ENCODE measurements around the gene PPP2R5E.
A peak's percentile ranks its signal among the peaks of the same experiment; 100 is the strongest.
"Not testable (repeated sequence)": the region's sequence is repeated elsewhere in the genome, so short reads cannot be mapped to it uniquely, and the experiment has no call there.

PPP2R5E gene

DNA sequence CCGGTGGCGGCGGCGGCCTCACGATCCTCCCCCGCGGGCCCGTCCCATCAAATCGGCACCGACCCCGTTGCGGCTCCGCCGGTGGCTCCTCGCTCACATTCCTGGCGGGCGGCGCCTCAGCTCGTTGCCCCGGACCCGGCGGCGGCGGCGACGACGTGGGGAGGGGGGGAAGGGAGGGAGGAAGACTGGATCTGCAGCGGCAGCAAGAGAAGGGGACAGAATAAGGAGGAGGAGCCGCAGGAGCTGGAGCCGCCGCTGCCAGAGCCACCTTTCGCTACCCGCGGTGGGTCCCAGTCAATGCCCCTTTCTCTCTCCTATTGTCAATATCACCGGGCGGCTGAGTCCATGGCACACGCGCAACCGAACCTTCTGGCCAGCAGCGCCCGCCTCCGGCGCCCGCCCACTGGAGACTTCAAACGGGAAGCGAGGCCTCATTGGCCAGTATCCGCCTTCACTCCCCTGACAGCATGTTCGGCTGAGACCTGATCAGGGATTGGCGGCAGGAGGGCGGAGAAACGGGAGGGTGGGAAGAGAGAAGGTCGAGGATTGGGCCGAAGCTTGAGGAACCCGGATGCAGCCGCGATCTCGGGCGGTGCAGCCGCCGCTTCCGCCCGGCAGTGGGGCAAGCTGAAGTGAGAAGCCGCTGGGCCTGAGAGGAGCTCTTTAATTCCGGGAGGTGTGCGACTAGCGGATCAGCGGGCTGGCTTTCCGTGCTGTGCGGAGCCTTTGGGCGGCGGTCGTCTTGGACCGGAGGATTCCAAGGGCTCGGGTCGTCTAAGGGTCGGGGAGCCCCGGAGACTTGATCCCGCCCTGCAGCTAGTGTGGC is at the start of gene PPP2R5E:
TSS of gene PPP2R5E (minus strand) at position 378 of the 826 bp plus-strand sequence. CDS start 3,692 bp downstream, outside the sequence.
- peak; percentile 89 to 96 for DNase-seq (ENCODE audit: low read depth in 2 of 2, low spot score in 1 of 2)

- not testable (repeated sequence) for DNase-seq (ENCODE audit: low read depth in 2 of 2, low spot score in 1 of 2)
These were observed 39.9 kb upstream of the PPP2R5E start for GRCh38 chr14:63583046-63583445.

DNA sequence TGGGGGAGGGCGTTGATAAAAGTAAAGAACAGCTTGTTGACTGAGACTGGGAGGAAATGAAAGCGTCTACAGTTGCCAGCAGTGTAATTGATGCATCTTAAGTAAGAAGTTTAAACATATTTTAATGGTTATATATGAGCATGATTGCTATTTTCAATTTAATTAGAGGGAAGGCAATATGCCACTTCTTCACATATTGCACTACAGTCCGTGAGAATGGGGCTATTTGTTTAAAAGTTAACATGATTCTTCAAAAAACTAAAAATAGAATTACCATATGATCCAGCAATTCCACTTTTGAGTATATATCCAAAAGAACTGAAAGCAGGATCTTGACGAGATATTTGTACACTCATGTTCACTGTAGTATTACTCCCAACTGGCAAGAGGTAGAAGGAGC is 38.3 kb upstream of the PPP2R5E start:
- no peak for DNase-seq (ENCODE audit: low read depth in 2 of 2, low spot score in 1 of 2)

DNA sequence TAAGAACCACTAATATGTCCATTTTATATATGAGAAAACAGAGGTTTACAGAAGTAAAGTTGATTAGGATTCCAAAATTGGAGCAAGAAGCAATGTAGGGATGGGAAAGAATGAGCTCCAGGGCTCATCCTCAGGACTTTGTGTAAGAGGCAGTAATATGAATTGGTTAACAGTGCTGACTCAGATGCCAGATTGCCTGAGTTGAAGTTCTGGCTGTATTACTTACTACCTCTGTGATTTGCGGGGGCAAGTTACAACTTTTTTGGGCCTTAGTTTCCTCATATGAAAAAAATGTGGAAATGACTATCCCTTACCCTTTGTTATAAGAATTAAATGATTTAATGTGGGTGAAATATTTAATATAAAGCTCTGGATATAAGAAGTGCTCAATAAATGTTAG is 35.1 kb upstream of the PPP2R5E start:
- no peak for DNase-seq (ENCODE audit: low read depth in 2 of 2, low spot score in 1 of 2)

GRCh38 chr14:63573581-63573980 is 30.4 kb upstream of the PPP2R5E start:
- DNase-seq (ENCODE audit: low read depth in 2 of 2, low spot score in 1 of 2), result no peak

DNA sequence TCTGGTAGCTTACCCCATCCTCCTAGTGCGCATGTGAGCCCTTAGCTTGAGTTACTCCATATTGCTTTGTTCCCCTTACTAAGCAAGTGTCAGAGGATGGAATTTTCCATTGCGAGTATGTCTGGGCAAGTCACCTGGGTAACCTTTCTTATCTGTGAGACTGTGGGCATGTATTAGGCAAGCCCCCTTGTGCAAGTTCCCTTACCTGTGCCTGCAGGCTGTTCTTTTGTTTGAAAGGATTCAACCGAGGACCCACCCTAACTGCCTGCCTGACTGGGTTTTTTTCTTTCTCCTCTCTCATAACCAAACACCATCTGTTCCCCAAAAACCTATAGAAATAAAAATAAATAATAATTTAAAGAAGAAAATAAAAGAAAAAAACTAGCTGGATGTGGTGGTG is 22.3 kb upstream of the PPP2R5E start:
- no peak for DNase-seq (ENCODE audit: low read depth in 2 of 2, low spot score in 1 of 2)

GRCh38 chr14:63564318-63564717 is 21.1 kb upstream of the PPP2R5E start:
- DNase-seq (ENCODE audit: low read depth in 2 of 2, low spot score in 1 of 2), result no peak

DNA sequence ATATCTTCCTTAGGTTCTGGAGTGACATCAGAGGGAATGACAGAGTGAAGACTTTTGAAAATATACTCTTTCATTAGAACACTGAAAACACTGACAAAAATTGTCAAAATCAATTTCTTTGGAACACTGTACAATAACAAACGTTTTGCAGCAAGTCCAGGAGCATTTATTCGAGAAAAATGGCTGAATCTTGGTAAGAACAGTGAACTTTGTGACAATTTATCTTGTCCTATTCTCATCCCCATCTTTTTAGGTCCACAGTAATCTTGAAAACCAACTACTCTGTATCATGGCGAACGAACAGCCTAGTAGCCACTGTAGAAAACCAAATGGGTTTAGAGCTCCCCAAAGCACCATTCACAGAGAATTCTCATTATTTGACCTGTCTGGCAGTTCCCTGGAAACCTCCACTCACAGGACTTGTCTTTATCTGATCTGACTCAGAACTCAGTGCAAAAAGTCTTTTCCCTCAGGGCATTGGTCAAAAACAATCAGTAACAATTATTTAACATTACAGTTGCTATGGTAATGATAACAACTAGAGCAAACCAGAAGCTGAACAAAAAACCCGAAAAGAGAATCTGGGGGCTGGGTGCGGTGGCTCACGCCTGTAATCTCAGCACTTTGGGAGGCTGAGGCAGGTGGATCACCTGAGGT is 20.3 kb upstream of the PPP2R5E start:
- no peak for DNase-seq (ENCODE audit: low read depth in 2 of 2, low spot score in 1 of 2)

- no peak for DNase-seq (ENCODE audit: low read depth in 2 of 2, low spot score in 1 of 2)
These were observed 19.2 kb upstream of the PPP2R5E start for GRCh38 chr14:63562405-63562804.

DNA sequence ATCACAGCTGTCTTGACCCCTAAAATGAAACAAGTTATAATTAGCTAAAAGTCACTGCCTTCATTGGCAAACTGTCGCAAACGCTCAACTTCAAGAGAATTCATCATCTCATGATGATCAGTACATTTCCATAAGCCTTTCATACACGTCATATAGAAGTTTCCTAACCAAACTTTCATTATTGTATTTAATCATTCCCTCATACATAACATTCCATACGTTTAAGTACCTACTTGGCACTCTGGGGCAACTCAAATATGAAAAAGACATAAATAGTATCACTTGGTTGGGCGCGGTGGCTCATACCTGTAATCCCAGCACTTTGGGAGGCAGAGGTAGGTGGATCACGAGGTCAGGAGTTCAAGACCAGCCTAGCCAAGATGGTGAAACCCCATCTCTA is 12.4 kb upstream of the PPP2R5E start:
- no peak for DNase-seq (ENCODE audit: low read depth in 2 of 2, low spot score in 1 of 2)

DNA sequence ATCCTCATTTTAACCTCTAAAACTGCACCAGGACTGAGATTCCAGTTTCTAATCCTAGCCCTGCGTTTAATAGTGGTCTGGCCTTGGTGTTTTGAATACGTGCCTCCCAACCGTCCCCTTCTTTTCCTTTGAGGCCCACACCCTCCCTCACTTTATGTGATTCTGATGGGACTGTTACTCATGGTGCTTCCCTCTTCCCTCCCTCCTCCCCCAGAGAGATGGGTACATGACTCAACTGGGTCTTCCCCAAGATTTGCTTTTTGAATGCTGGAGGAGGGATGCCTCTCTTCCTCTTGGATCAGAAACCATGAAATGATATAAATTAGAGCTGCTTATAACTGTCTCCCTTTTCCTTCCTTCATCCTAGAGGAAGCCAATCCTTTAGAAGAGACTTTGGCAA is 8.2 kb upstream of the PPP2R5E start:
- no peak for DNase-seq (ENCODE audit: low read depth in 2 of 2, low spot score in 1 of 2)

- DNase-seq (ENCODE audit: low read depth in 2 of 2, low spot score in 1 of 2), result no peak
These were observed 4.7 kb upstream of the PPP2R5E start for GRCh38 chr14:63547798-63548335.

- DNase-seq (ENCODE audit: low read depth in 2 of 2, low spot score in 1 of 2), result no peak
These were observed 2.3 kb upstream of the PPP2R5E start for GRCh38 chr14:63545431-63545830.

GRCh38 chr14:63544591-63545299 is 1.6 kb upstream of the PPP2R5E start:
- no peak for DNase-seq (ENCODE audit: low read depth in 2 of 2, low spot score in 1 of 2)

- DNase-seq (ENCODE audit: low read depth in 2 of 2, low spot score in 1 of 2), result no peak
These were observed 739 bp upstream of the PPP2R5E start for GRCh38 chr14:63543826-63544406.

DNA sequence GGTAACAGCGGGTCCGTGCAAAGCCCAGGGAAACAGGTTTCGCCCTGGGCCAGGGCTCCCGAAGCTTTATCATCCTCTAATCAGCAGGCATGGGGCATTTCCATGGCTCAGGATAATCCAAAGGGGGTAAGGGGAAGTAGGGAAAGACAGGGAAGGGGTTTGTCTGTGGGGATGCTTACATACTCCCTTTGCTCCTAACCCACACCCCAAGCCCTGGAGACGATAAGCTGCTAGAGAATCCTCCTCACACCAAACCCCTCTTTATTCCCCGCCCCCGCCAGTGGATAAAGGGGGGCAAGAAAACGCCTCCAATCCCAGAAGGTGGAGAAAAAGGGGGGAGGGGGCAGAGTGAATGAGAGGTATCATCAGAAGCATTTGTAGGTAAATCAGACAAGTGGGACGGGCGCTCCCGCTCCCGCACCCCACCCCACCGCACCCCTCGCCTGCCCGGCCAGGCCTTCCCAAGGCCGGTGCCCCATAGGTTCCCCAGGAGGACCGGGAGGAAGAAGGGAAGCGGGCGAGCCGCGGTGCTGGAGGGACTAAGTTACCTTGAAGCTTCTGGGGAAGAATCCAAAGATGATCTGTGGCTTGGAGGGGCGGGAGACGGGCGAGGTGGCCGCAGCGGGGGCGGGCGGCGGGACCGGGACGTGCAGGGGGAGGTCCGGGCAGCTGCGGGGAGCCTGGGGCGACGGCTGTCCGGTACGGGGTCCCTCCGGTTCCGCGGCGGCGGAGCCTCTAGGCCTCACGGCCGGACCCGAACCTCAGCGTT is 762 bp downstream of the PPP2R5E start:
- DNase-seq (ENCODE audit: low read depth in 2 of 2, low spot score in 1 of 2), result no peak

DNA sequence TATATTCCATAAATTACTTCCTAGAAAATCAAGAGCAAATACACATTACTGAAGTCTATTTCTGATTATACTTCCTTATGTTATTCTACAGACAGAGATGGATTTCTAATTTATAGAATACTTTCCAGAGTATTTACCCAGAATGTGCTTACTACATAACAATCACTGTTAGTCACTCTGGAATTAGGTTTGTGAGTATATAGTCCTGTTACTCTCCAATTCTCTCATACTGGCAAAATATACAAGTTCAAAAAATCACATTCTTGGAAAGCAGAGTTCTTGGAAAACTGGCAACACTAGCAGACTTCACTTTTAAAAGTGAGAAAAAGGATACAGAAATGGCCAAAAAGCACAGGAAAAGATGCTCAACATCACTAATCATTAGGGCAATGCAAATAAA is 7.3 kb downstream of the PPP2R5E start:
- DNase-seq (ENCODE audit: low read depth in 2 of 2, low spot score in 1 of 2), result no peak

GRCh38 chr14:63533474-63533873 is 9.7 kb downstream of the PPP2R5E start:
- no peak for DNase-seq (ENCODE audit: low read depth in 2 of 2, low spot score in 1 of 2)

GRCh38 chr14:63524537-63525155 is 18.5 kb downstream of the PPP2R5E start:
- no peak for DNase-seq (ENCODE audit: low read depth in 2 of 2, low spot score in 1 of 2)
